GM10847 (cell line): Measurements from ENCODE around the gene KLHL3.

ENCODE experiments used
- POLR2A ChIP-seq: IDR thresholded peaks from 2 replicates; pipeline ENCODE4 v1.6.1; 2011; ENCODE audit not compliant: insufficient read length; ENCODE audit errors: extremely low read depth

KLHL3 gene

DNA sequence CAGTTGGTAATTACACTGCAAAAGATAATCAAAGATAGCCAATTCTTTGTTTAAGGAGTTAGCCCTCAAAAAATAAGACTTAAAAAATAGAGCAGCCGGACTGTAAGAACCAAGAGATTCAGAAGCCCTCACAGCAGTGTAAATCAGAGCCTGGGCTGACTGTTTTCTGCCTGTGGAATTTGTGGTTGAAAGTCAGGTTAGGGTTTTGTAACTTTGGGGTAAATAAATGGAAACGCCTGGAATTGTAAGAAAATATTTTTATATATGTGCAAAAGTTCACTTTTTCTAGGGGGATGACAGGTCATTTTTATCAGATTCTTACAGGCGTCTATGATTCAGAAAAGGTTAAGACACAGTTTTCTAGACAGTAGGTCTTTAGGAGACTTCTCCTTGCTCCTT lies 35.6 kb downstream of the KLHL3 start:
- no peak for TF ChIP-seq POLR2A

DNA sequence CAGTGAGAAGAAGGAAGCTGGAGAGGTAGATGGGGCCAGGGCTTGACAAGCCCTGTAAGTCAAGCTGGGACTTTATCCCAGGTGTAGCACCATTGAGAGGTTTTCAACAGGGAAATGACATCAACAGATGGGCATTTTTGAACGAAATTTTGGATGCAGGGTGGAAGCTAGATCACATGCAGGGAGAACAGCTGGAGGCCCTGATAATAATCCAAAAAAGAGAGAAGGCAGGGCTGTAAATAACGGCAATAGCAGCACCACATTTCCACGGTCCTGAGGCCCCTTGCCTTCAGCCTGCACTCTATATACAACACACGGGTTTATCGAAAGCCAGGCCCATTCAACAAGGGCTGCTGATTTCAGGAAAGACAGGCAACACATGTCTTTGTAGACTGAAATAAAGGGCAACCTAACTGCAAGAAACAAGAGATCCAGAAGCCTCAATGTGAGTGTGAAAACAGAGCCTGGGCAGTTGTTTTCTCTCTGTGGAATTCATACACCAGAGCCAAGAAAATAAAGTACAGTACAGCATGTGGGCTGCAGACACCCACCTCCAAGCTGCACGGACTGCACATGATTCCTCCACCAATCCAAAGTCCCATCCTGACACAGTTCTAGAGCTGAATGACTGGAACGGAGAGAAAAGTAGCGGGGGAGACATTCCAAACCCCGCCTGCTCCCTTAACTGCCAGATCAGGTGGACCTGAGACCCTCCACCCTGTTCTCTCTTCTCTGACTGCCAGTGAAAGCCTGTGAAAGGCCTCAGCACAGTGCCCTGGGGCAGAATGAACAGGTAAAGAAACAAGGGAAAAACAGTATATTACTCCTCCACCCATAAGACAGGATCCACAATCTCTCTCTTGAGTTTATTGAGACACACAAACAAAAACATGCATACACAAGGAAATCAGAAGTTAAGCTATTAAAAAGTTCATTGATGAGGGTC lies 36.3 kb downstream of the KLHL3 start:
- TF ChIP-seq POLR2A: no peak

DNA sequence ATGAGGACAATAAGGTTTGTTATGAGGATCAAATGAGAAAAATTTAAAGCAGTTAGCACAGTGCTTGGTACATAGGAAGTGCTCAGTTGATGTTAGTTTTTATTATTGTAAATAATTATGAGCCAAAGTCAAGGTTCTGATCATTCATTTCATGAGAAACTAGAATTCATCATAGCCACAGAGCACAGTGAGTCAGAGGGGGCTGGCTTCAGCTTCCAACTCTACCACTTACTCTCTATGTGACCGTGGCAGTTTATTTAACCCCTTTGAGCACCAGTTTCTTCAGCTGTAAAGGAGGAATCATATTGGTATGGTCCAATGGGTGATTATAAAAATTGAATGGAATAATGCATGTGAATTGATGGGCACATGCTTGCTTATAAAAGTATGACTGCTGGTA lies 39.4 kb downstream of the KLHL3 start:
- no peak for TF ChIP-seq POLR2A

DNA sequence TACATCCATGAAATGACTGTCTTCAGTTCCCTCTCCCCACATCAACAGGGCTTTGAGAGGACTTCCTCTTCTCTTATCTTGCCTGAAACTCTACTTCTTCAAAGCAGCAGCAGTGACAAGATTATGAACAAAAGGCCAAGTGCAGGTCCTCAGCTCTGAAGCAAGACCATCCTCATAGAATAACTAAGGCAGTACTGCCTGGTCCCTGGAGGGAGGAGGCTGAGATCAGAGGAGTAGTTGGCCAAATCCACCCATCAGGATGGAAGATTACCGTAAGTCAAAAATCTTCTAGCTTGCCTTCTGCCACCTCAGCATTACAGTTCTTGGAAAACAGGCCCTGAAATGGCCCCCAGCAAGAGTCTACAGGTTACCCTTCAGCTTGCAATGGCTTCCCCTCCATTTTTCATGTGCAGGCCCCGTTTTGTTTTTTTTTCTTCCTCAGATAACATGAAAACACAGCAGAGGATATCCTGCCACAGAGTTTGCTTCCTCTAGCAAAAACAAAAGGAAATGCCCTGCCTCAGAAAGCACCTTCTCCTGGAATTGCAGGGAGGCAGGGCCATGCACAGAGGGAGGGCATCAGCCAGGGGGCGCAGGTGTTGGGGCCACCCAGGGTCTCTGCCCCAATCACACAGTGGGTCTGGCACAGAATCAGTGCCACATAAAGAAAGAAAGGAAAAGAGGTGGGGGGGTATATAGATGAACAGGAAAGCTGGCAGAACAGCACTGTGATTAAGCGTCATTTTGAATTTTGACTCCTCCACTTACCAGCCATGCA lies 40.0 kb downstream of the KLHL3 start:
- no peak for TF ChIP-seq POLR2A

DNA sequence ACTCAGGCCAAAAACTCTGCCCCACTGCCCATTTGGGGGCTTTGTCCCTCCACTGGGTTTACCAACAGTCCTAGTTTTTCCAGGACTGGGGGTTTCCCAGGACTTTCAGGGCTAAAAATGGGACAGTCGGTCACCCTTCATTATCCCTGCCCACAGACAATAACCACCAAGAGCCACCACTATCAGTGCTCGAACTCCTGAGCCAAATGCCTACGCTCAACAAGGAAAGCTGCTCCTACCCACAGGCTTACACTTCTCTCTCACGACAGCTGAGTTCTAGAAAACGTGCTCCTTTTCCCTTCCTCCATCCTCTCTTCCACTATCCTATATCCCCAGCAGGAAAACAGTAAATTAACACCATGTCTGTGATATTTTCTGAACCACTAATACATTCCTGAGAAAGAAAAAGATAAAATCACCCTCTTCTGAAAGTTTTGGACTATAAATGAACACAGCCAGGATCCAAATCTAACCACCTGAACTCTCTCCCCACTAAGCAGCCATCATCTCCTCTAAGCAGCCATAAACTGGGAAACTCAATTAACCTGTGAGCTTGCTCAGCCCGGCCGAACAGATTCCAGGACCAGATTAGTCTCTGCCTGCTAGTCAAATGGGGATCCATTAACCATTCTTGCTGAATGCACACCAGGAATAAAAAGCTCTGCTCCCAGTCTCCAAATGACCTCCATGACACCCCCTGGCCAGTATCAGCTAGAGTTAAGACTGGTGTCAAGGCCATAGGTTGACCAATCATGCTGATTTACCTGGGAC lies 41.8 kb downstream of the KLHL3 start:
- TF ChIP-seq POLR2A: no peak

DNA sequence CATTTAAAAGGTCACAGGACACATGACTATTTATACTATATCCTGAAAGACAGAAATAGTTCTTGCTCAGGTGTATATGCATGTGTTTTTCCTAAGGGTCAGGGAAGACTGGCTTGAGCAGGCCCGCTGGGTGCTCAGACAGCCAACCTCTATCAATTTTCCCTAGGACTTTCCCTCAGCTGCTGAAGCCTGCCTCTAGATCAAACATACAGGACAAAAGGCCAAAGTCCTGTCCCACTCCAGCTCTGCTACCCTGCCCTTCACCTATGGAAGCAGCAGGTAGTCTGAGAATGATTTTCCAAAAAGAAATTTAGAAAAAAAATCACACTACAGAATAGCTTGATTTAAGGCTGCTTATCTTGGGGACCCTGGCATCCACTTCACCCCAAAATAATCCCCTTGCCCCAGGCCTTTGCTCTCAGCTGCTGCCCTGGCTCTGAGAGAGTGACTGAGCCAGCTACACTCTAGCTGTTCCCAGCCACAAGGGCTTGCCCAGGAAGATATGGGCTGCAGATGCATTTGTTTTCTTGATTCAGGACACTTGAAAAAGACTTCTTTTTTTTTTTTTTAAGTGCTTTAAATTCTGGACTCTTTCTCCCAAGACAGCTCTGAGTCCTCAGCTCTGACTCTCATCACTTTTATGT lies 42.5 kb downstream of the KLHL3 start:
- no peak for TF ChIP-seq POLR2A

DNA sequence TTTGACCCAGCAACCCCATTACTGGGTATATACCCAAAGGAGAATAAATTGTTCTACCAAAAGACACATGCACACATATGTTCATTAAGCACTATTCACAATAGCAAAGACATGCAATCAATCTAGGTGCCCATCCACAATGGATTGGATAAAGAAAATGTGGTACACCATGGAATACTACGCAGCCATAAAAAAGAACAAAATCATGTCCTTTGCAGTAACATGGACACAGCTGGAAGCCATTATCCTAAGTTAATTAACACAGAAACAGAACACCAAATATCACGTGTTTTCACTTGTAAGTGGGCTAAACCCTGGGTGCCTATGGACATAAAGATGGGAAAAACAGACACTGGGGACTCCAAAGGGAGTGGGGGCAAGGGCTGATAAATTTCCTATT lies 46.6 kb downstream of the KLHL3 start:
- TF ChIP-seq POLR2A: no peak

DNA sequence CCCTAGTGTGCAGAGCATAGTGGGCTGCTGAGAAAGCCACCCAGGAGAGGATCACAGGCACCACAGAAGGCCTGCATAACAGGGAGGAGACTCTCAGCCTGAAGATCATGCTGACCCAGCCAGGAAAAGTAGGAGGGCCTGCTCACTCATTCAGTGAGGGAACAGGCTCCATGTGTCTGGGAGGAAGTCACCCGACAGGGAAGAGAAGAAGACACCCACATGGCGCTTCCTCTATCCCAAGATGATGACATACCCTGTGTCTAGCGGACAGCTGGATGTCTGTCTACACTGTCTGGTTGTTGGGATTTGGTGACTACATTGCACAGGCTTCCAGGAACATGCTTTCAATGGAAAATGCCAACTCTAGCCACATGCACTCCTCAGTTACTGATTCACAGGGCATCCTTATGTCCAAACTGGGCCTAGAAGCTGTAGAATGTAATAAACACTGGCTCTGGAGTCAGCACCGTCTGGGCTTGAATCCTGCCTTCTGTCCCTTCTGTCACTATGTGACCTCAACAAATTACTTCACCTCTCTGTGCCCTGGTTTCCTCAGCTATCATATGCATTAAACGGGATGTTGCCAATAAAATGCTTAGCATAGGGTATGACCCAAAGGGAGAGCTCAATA lies 47.6 kb downstream of the KLHL3 start:
- TF ChIP-seq POLR2A: no peak

DNA sequence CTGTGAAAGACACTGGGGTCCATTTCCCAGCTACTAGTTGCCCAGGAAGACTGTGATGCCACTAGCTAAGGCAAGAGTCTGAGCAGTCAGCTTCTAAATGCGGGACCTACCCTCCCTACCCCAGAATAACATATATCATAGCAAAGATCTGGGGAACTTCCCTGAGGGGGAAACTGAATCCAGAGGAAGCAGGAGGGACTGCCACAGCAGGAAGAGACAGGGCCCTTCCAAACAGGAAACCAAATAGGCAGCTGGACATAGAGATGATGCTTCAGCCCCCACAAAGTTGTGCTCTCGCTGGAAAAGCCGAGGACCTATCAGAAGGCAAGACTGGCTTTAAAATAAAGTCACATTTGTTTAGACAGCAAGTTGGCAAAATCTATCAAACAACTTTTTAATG lies 51.1 kb downstream of the KLHL3 start:
- no peak for TF ChIP-seq POLR2A

DNA sequence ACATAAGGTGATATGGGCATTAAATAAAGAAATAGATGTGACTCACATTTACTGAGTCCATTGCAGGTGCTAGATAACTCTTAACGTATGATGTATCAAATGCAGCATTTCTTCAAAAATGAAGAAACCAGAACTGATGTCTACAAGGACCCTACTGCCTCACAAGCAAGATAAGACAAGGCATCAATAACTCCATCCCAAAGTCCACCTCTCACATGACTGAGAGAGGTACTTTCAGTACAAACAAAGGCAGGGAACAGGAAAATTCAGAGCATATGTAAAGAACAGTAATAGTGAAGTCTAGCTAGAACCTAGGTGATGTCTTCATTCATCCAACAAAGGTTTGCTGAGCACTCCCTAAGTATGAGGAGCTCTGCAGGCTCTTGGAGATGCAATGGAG lies 54.7 kb downstream of the KLHL3 start:
- no peak for TF ChIP-seq POLR2A

DNA sequence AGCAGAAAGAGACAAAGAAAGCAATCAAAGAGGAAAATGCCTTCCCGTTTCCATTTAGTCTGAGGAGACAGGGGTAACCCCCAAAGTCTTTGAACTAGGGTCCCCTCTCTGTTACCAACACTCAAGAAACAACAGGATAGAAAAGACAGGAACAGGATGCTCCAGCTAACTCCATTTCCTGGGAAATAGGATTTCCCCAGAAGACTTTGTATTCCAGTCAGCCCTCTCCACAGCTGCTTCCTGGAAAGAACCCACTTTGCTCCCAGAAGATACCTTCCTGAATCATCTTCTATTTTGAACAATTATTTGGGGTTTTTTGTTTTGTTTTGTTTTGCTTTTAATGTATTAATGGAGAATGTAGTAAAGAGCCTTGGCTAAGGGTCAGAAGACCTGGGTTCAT lies 56.0 kb downstream of the KLHL3 start:
- TF ChIP-seq POLR2A: no peak

DNA sequence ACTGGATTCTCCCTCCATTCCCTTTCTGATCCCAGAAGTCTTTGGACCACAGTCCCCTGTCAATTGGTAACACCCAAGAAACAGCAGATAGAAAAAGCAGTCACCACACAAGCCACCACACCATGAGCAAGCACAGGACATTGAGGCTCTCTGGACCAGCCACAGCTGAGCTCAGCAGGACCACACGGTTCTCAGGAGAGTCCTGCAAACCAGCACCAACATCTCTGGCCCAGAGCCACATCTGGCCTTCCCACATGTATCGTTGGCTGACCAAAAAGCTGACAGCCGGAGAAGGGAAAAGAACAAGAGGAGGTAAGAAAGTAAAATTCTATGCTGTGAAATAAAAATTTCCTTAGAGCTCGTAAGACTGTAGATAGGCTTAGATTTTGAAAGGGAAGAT lies 56.7 kb downstream of the KLHL3 start:
- no peak for TF ChIP-seq POLR2A

DNA sequence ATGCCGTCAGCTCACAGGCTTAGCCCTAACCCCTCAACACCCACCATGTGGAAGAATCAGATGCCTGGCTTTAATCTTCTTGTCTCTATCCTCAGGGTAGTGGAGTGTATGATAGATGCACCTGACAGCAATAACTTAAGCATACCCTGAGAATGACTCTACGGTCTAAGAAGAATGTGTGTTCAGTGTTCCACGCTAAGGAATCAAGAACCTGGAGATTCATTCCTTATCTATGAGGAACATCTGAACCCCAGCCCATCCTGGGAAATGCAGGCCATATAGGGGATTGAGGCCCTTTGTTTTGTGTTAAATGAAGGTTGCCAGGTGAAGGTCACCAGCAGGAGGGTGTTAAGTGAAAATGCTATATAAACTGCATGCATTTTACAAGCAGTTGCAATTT lies 63.0 kb downstream of the KLHL3 start:
- no peak for TF ChIP-seq POLR2A

DNA sequence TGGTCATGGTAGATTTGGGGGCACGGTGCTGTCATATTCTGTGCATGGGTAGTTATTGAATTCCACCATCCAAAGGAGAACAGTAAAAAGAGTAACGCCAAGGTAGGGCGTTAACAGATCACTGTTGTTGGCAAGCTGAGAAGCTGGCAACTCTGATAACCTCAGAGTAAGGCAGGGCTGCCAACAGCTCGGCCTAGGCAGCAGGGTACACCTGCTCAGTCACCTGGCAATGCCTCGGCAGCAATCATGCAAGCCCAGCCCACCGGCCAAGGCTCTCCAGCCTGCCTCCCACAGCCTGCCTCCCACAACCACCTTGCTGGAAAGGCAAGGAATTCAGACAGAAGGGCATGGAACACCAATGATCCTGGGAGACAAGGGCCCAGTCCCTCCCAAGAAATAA lies 63.9 kb downstream of the KLHL3 start:
- no peak for TF ChIP-seq POLR2A

DNA sequence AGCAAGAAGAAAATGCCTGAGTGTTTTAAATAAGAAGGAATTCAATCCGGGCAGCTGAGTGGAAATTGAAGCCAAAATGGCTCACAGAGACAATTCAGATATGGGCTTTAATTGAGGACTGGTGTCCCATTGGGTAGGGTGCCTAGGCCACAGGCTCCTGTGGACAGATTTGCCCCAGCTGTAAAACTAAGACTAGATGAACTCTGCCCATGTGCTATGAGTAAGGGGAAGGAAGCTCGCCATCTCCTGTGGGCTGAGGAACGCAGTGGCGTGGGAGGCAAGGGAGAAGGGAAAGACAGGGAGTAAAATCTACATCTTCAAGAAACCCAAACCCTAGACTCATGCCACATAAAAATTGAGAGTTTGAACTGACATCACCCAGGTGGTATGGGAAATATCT lies 66.1 kb downstream of the KLHL3 start:
- no peak for TF ChIP-seq POLR2A
